GM19043 (cell line): Measurements from ENCODE around the gene PALM.
"Not testable (repeated sequence)": the region's sequence is repeated elsewhere in the genome, so short reads cannot be mapped to it uniquely, and the experiment has no call there.

Experiments
- ATAC-seq: cut with Tn5 transposase; IDR thresholded peaks from one replicate; pipeline ENCODE4 v1.9.1; 2021; ENCODE audit warnings: low read depth; ENCODE audit not compliant: unreplicated experiment

The PALM gene

GRCh38 chr19:708154-709143, at the start of gene PALM:
PALM (plus strand) TSS chr19:708935; CDS start chr19:709147, 212 bp downstream.
- ATAC-seq, result no peak

- ATAC-seq, result no peak
Measured at GRCh38 chr19:660793-661426, 47.8 kb upstream of the PALM start.

- ATAC-seq, result no peak
Measured at GRCh38 chr19:661427-662196, 47.1 kb upstream of the PALM start.

GRCh38 chr19:662207-662961, 46.4 kb upstream of the PALM start:
- no peak for ATAC-seq

GRCh38 chr19:662962-663681, 45.6 kb upstream of the PALM start, which contains the start of gene RNF126:
RNF126 (minus strand) TSS chr19:663214; CDS start chr19:663121, 93 bp downstream.
- no peak for ATAC-seq

- no peak for ATAC-seq
Measured at GRCh38 chr19:663682-664117, 45.0 kb upstream of the PALM start.

GRCh38 chr19:664913-665443, 43.8 kb upstream of the PALM start:
- no peak for ATAC-seq

GRCh38 chr19:666985-667573, 41.7 kb upstream of the PALM start:
- not testable (repeated sequence) for ATAC-seq

- ATAC-seq, result not testable (repeated sequence)
Measured at GRCh38 chr19:668675-669434, 39.9 kb upstream of the PALM start.

GRCh38 chr19:670609-671075, 38.1 kb upstream of the PALM start:
- ATAC-seq, result no peak

- ATAC-seq, result no peak
Measured at GRCh38 chr19:674282-675151, 34.2 kb upstream of the PALM start.

- ATAC-seq, result no peak
Measured at GRCh38 chr19:676007-676338, 32.8 kb upstream of the PALM start.

- ATAC-seq, result no peak
Measured at GRCh38 chr19:676339-677105, 32.2 kb upstream of the PALM start, which contains the start of gene FSTL3. FSTL3 (plus strand) TSS chr19:676392; CDS start chr19:676424, 32 bp downstream.

GRCh38 chr19:677201-677600, 31.5 kb upstream of the PALM start:
- ATAC-seq, result no peak

- no peak for ATAC-seq
Measured at GRCh38 chr19:677601-678436, 30.9 kb upstream of the PALM start.
